Hematopoietic multipotent progenitor cell treated with erythropoietin and hydrocortisone succinate and interleukin-3 and kit ligand, for 8 days (in vitro differentiated cells): Measurements from ENCODE around the gene RGSL1.
"Not testable (repeated sequence)": the region's sequence is repeated elsewhere in the genome, so short reads cannot be mapped to it uniquely, and the experiment has no call there.

ENCODE experiments used
- DNase-seq: peaks from one replicate; pipeline ENCODE4 v3.0.0-alpha.2; 2015

Gene RGSL1

DNA sequence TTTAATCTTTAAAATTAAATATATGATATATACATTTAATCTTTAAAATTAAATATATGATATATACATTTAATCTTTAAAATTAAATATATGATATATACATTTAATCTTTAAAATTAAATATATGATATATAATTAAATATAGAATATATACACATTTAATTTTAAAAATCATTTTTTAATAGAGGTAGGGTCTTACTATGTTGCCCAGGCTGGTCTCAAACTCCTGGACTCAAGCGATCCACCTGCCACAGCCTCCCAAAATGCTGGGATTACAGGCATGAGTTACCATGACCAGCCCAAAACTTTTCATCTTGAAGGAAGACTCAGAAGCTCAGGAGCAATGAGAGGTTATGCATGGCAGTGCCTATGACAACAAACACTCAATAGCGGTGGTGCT lies 2.8 kb upstream of the RGSL1 start:
- DNase-seq = not testable (repeated sequence)

DNA sequence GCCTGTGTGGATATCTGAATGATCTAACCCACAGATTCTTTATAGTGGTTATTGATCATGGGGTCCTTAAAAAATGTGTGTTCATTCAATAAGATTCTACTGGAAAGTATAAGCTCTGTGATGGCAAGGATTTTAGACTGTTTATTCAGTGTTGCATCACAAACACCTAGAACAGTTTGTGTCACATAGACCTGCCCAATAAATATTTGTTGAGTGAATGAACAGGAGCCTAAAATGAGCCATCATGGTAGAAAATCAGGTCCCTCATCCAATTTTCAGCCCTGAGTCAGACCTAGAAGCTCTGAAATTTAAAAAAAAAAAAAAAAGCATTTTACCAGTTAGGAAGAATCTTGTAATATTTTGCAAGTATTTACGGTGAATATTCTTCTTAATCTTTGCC lies 2.3 kb upstream of the RGSL1 start:
- DNase-seq = no peak

DNA sequence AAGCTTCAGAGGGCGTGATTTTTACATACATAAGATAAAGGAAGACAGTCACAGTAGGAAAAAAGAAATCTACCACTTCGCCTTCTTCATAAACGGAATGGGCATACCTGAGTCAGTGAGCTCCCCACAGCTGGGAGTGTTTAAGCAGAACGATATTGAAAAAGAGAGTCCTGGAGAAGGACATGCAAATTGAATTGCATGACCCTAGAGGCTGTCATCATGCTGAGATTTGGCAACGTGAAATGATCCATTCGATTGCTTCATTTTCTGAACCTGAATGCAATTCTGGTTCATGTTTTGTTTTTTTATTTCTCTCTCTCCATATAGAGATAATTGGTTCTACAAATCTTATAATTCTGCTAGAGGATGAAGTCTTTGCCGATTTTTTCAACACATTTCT lies 3.7 kb downstream of the RGSL1 start:
- no peak for DNase-seq

DNA sequence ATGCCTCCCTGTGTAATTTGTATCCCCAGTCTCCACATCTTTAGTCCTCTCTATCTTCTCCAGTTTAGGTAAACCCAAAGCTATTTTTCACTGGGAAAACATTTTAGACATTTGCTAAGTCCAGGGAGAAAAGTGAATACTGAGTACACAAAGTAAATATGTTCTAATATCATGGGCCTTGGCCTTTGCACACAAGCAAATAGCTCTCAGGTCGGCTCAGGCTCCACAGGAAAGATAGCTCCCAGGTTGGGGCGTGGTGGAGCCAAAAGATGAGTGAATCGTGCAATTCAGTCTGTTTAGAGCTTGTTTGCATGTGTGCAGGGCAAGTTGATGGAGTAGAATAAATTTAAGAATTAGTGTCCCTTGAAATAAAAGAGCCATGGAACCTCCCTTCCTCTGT lies 7.9 kb downstream of the RGSL1 start:
- DNase-seq = no peak

DNA sequence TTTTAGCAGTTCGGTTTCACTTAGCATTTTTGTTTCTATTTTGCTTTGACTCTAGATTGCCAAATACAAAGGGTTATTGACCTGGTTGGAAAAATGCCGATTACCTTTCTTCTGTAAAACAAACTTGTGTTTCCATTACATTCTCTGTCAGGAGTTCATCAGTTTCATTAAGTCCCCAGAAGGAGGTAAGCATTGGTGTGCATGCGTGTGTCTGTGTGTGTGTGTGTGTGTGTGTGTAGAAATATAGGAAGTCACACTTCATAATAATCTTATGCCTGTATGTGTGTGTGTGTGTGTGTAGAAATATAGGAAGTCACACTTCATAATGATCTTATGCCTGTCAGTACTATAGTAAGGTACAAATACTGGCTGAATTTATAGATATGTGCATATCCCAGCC lies 10.0 kb downstream of the RGSL1 start:
- DNase-seq = no peak

DNA sequence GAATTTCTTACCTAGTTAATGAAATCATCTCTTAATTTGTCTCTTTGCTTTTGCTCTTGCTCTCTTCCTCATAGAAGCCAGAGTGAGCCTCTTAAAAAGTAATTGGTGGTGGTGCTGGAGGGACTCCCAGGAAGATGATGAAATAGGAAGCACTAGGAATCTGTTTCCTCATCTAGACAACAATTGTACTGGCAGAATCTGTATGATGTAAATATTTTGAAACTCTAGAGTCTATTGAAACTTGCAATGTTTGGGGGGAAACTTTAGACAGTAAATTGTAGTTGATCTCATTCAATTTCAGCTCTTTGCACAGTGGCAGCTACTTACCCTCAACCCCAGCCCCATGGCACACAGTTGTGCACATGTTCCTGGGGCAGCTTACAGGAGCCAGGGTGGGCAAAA lies 10.6 kb downstream of the RGSL1 start:
- no peak for DNase-seq

DNA sequence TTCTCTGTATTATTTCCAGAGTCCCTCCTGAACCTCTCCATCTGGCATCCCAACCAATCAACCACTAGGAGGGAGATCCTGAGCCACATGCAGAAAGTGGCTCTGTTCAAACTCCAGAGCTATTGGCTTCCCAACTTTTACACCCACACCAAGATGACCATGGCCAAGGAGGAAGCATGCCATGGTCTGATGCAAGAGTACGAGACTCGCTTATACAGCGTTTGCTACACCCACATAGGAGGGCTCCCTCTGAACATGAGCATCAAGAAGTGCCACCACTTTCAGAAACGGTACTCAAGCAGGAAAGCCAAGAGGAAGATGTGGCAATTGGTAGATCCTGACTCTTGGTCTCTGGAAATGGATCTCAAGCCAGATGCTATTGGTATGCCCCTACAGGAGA lies 23.6 kb downstream of the RGSL1 start:
- DNase-seq = no peak

DNA sequence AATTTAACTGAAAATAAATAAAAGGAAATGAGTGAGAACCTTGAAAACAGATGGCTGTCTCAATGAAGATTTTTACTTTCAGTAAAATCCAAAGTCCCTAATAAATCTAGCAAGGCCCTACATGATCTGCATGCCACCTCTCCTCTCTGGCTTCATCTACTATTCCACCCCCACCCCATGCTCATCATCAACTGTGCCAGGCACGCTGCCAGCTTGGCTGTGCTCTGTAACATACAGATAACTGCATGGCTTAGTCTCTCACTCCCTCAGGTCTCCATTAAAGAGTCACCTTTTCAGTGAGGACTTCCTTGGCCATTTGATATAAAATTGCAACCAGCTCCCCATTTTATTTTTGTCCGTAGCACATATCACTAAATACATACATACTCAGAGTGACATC lies 26.7 kb downstream of the RGSL1 start:
- peak; percentile 93 for DNase-seq

DNA sequence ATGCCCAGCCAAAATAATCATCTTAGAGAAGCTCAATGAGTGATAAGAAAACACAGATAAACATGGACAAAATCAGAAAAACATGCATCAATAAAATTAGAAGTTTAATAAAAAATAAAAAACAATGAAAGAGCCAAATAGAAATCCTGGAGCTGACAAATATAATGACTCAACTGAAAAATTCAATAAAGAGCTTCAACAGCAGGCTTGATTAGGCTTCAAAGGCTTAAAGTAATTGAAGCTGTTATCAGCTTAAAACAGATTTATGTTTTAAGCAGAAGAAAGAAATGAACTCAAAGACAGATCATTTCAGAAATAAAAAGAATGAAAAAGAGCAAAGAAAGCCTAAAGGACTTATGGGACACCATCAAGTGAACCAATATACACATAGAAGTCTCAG lies 28.3 kb downstream of the RGSL1 start:
- peak; percentile 28 for DNase-seq

DNA sequence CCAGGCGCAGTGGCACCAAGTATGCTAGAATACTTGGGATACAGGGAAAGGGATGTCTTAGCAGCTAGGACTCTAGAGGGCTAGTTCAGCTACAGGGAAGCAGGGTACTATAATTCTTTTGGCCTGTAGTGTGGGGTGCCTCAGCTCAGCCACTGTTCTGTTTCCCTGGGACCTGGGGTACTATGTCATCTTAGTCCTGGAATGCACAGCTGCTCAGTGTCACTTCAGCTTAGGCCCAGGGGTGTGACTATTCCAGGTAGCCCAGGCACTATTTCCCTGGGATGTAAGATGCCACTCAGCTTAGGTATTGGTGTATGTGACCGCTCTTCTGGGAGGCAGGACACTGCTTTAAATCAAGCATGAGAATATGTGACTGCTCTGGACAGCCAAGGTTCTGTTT lies 34.1 kb downstream of the RGSL1 start:
- DNase-seq = no peak

DNA sequence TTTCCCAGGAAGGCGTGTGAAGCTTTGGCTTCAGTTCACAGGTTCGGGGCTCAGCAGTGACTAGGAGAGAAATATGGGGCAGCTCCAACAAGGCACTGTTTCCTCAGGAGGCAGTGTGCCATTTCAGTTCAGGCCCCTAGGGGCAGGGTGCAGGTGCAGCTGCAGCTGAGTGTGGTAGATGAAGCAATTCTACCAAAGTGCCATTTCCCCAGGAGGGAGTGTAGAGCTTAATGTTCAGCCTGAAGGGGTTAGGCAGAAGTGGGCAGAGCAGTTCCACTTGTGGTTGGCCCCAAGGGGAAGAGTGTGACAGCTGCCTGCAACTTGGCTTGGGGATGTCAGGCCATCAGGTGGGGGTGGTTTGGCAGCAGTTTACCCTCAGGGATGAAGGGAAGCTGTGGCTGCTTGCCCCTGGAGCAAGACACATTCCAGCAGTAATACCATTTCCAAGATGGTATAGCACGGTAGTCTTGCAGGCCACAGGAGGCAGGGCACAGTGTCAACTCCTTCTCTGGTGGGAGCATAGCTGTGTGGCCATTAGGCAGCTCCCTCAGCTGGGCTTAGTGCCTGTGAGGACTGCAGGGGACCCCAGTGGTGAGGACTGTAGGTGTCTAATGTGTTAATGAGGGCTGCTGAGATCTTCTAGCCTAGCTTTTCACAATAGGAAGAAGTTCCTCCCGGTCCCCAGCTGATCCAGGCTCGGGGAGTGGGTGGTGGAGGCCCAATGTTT lies 34.7 kb downstream of the RGSL1 start:
- DNase-seq = peak; percentile 48

DNA sequence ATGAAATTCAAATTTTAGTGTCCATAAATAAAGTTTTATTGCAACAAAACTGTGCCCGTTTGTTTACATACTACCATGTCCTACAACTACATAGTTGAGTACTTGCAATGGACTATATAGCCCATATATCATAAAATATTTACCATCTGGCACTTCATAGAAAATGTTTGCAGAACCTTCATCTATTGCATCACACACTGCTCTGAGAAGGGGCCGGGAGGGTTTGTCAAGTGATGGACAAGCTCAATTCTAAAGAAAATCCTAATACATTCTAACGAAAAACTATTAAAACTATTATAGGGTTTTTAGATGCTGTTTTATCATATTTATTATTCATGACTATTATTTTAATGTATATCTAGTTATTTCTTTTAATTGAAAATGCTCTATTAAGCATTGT lies 35.9 kb downstream of the RGSL1 start:
- no peak for DNase-seq

DNA sequence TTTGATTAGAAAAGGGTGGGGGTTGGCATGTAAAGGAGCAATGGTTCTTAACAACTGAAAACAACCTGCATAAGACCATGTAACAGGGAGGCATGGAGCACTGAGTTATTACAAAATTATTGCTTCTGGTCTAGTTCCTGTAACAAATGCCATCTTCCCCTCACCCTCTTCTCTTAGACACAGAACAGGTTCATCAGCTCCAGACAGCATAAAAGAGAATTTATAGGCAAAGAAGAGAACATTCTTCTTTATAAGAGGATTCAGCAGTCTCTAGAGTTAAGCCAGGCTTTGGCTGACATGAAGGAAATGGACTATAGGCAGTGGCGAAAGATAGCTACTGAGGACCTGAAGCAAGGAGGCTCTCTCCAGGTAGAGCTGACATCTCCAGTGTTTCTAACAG lies 38.9 kb downstream of the RGSL1 start:
- no peak for DNase-seq

DNA sequence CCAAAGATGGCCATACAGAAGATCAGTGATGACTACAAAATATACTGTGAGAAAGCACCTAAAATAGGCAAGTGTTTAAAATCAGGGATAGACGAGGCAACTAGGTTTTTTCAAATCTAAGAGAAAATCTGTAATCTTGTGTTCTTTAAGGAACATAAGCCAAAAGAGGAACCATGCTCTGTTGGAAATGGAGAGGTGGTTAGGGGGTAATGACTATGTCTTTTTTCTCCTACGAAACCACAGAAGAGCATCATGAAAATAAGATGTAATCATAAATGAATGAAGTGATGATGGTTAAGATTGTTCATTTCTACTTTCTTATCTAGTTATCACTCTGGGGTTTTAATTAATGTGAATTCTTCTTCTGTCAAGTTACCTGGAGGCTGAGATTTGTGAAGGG lies 43.1 kb downstream of the RGSL1 start:
- no peak for DNase-seq

DNA sequence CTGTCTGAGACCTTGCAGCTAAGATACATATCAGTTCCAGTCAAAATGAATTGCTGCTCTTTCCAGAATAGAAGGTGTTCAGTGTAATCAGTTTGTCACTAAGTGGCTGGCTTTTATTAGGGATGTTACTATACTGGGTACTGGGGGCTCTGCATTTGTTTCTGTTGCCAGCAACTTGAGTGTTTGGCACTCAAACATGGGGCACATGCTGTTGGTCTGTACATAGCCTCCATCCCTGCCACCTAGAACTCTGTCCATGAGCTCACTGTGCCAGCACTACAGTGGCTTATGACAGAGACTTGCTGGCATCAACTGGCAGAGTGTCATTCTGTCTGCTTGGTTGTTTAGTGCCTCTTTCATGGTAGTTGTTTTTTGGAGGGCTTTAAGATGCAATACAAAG lies 45.1 kb downstream of the RGSL1 start:
- DNase-seq = no peak

DNA sequence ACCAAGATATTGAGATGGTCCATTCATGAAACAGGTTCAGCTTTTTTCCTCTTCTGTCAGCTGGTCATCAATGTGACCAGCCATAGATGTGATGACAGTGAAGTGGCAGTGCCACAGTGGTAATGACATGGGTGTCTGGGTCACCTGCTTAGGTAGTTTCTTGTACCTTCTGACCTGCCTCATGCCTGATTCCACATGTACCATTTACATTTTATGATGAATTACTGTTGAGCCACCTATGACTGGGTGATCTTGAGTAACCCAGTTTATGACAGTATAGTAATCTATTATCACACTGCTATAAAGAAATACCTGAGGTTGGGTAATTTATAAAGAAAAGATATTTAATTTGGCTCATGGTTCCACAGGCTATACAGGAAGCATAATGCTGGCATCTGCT lies 45.7 kb downstream of the RGSL1 start:
- DNase-seq = no peak

DNA sequence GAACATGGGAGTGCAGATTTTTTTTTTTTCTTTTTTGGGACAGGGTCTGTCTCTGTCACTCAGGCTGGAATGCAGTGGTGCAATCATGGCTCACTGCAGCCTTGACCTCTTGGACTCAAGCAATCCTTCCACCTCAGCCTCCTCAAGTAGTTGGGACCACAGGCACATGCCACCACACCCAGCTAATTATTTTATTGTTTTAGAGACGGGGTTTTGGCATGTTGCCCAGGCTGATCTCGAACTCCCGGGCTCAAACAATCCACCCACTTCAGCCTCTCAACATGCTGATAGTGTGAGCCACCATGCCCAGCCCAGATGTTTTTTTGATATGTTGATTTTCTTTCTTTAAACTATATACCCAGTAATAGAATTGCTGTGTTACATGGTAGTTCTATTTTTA lies 57.7 kb downstream of the RGSL1 start:
- DNase-seq = peak; percentile 86

DNA sequence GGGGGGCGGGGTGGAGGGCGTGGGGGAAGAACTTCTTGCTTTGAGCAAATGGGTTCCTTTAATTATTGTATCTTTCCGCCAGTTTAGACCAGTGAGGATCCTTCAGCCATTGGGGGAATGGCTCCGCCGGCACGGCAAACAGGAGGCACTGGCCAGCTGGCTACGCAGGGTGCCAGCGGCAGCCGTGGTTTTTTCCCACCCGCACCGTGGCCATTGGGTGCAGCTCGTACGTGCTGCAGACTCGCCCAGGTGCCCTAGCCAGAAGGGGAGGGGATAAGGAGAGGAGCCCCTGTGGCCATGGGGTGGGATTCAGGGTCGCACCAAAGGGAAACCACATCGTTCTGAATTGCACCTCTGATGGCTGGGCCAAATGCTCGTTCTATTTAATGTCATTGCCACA lies 65.6 kb downstream of the RGSL1 start:
- DNase-seq = no peak

DNA sequence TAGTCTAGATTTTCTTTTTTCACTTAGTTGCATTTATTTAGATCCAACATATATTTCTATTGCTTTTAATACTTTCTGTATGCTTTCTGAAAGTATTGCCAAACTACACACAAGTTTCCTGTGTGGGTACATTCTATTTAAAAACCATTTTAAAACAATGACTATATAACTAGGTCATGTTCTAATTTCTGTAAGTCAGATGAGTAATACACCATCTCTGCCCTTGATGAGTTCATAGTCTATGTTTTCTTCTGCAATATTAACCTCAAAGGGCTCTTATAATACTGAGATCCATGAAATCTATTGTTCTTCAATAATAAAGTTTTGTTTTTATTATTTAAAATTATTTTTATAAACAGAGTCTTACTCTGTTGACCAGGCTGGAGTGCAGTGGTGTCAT lies 70.8 kb downstream of the RGSL1 start:
- no peak for DNase-seq

DNA sequence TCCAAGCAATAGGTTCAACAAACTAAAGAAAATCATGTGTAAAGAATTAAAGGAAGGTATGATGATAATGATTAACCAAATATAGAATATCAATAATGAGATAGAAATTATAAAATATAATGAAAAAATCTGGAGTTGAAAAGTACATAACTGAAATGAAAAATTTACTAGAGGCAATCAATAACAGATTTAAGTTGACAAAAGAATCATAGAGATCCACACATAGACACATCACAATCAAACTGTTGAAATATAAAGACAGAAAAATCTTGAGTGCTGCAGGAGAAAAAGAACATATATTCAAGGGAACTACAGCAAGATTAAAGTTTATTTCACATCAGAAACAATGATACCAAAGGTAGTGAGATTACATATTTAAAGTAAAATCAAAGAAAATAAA lies 75.4 kb downstream of the RGSL1 start:
- DNase-seq = no peak

DNA sequence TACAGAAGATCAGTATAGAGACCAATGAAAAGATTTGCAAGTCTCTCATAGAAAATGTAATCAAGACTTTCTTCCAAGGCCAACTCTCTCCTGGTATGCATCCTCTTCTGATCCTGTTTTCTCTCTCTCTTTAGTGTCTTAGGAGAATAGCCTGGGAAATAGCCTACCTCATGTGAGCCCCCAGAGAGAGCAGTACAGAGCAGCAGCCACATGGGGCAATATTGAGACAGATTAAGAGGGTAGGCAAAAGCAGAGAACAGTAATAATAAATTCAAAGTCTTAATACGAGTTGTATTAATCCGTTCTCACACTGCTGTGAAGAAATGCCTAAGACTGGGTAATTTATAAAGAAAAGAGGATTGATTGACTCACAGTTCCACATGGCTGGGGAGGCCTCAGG lies 77.7 kb downstream of the RGSL1 start:
- DNase-seq = no peak

DNA sequence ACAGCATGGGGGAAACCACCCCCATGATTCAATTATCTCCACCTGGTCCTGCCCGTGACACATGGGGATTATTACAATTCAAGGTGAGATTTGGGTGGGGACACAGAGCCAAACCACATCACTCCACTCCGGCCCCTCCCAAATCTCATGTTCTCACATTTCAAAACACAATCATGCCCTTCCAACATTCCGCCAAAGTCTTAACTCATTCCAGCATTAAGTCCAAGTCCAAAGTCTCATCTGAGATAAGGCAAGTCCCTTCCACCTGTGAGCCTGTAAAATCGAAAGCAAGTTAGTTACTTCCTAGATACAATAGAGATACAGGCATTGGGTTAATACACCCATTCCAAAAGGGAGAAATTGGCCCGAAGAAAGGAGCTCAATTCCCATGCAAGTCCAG lies 78.3 kb downstream of the RGSL1 start:
- not testable (repeated sequence) for DNase-seq

DNA sequence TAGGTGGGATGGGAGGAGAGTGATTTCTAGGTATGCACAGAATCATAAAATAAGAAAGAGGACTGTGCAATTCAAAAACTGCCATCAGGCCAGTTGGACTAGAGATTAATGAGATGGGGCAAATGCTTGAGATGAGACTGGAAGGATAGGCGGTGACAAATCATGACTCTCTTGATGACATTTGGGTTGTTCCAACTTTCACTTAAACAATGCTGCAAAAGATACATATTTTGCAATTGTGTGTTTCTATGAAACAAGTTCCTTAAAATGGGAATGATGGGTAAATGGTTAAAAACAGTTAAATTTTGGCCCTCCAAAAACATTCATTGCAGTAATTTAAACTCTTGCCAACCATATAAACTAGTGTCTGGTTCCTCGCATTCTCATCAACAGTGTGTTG lies 84.0 kb downstream of the RGSL1 start:
- DNase-seq = no peak

DNA sequence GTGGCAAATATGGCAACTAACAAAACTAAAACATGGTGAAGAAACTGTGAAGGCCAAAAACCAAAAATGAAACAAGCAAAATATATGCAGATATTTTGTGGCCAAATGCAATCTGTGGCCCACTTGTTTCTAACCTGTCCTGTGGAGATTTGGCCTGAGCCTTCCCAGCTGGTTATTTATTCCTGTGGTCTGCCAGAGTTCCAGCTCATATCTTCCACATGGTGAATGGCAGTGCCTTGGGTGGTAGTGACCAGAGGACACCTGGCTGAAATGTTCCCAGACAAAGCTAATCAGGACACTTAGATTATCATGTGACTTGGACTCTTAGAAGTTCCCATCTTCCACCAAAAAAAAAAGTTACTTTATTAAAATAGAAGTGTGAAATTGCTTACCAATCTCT lies 99.4 kb downstream of the RGSL1 start:
- DNase-seq = no peak

DNA sequence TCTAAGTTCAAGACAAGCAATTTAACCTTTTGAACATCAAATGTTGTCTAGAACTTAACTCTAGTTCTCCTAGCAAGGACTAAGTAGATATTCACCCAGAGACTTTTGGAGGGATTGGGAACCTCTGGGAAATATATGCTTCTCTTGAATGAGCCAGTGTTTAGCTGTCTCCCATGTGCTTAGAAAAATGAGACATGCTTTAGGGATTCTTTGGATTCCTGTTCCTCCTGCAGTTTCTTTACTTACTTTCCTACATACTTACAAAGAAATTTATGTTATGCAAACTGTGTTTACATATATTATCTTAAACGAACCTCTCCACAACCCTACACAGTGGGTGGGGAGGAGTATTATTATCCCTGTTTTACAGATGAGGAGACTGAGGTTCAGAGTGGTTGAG lies 99.9 kb downstream of the RGSL1 start:
- no peak for DNase-seq

DNA sequence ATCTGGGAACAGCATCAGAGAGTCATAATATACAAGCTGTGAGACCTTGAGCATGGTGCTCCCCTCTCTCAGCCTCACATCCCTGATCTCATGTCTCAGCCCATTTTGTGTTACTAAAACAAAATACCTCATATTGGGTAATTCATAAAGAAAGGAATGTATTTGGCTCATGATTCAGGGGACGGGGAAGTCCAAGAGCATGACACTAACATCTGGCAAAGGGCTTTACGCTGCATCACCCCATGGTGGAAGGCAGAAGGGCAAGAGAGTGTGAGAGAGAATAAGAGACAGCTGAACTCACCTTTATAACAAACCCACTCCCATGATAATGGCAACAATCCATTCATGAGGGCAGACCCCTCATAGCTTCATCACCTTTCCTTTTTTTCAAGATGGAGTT lies 102.6 kb downstream of the RGSL1 start:
- DNase-seq = no peak
